HepG2 (cell line): ENCODE measurements around the gene PAK1. TPM values are rescaled to one million over a fixed set of nuclear protein-coding genes. Genes with fewer than 3 reads are reported as not detected.

Experiments
- ATAC-seq: fragments of 200-7000 bp; cut with Tn5 transposase; 3 replicates; pipeline ENCODE4 v1.9.1; 2020; ENCODE audit warnings: mild to moderate bottlenecking, moderate library complexity
- BruUV-seq: library from RNA; stranded (reverse); fragments of 400-500 nt; replicated peaks from 2 replicates; lab custom pipeline; 2021; lab: Mats Ljungman, UMichigan
- CTCF ChIA-PET: fragments of 300-600 bp; formaldehyde crosslinking; extraction: SDS; loops from one replicate; lab custom pipeline; 2021; ENCODE audit warnings: low total read pairs, inconsistent platforms, low intra/inter-chr PET ratio; lab: Yijun Ruan, JAX
- POLR2A ChIA-PET: fragments of 350-600 bp; sonication (Branson Sonifier 250); formaldehyde crosslinking; loops from one replicate; lab custom pipeline; 2020; ENCODE audit warnings: antibody characterized with exemption, inconsistent platforms; lab: Yijun Ruan, JAX
- DNase-seq: peaks from one replicate; pipeline ENCODE4 v3.0.0-alpha.2; 2015; ENCODE audit warnings: low spot score
- FAIRE-seq: peaks from 3 replicates; lab custom pipeline; 2011; peaks lifted over from hg19 to GRCh38; lab: Jason Lieb, UNC
- H2AFZ ChIP-seq: one replicate; pipeline ENCODE4 v1.6.1; 2011; ENCODE audit warnings: low read length, inconsistent platforms
- H3K27ac ChIP-seq: fragments of 300-600 bp; 3 replicates; pipeline ENCODE4 v1.8.0; 2011; ENCODE audit warnings: mixed run types, mild to moderate bottlenecking, mixed read lengths, low read length, inconsistent platforms; ENCODE audit not compliant: insufficient read depth; ENCODE audit errors: extremely low read length
- H3K27me3 ChIP-seq, 2 experiments: fragments of 200-600 bp in 1 of 2; 2 replicates in 1 of 2; 3 replicates in 1 of 2; pipeline versions ENCODE4 v1.6.0 to v1.8.0; 2011; ENCODE audit warnings: low read length in 2 of 2, mild to moderate bottlenecking in 2 of 2, moderate library complexity in 2 of 2, inconsistent platforms in 1 of 2; ENCODE audit not compliant: insufficient read depth in 2 of 2, control insufficient read depth in 1 of 2
- H3K36me3 ChIP-seq, 2 experiments: fragments of 200-600 bp in 1 of 2; replicated peaks in 1 of 2; 2 replicates in 1 of 2; 3 replicates in 1 of 2; pipeline versions ENCODE4 v1.5.1 to v1.8.0; 2011; ENCODE audit warnings: low read length in 2 of 2, inconsistent platforms in 1 of 2; ENCODE audit not compliant: insufficient read depth in 2 of 2, control insufficient read depth in 1 of 2
- H3K4me1 ChIP-seq: 2 replicates; pipeline ENCODE4 v1.5.1; 2012; ENCODE audit warnings: low read length, inconsistent platforms; ENCODE audit not compliant: insufficient read depth
- H3K4me2 ChIP-seq: 2 replicates; pipeline ENCODE4 v1.6.0; 2011; ENCODE audit warnings: low read depth, low read length, inconsistent platforms
- H3K4me3 ChIP-seq, 3 experiments: fragments of 200-600 bp in 1 of 3; sonication (generic), shearing (Covaris generic) in 1 of 3; replicated peaks in 1 of 3; 2 replicates each; pipeline ENCODE4 v1.5.1; 2011 to 2016; ENCODE audit warnings: low read length in 3 of 3, inconsistent platforms in 2 of 3, low read depth in 2 of 3, mild to moderate bottlenecking in 2 of 3, control low read depth in 1 of 3, mixed read lengths in 1 of 3; ENCODE audit not compliant: insufficient read depth in 1 of 3
- H3K79me2 ChIP-seq: one replicate; pipeline ENCODE4 v1.6.1; 2011; ENCODE audit warnings: low read length, inconsistent platforms; ENCODE audit not compliant: insufficient read depth
- H3K9ac ChIP-seq: 2 replicates; pipeline ENCODE4 v1.6.0; 2011; ENCODE audit warnings: mild to moderate bottlenecking, low read depth, low read length, inconsistent platforms; ENCODE audit not compliant: insufficient read depth
- H3K9me3 ChIP-seq: 2 replicates; pipeline ENCODE4 v1.5.1; 2012; ENCODE audit warnings: mild to moderate bottlenecking, low read length
- H4K20me1 ChIP-seq: 2 replicates; pipeline ENCODE4 v1.6.0; 2011; ENCODE audit warnings: inconsistent platforms, mild to moderate bottlenecking, low read length, moderate library complexity; ENCODE audit not compliant: insufficient read depth
- ARID4A ChIP-seq: sonication (generic); formaldehyde crosslinking; IDR thresholded peaks from 2 replicates; pipeline ENCODE4 v1.5.0; 2020; ENCODE audit warnings: mild to moderate bottlenecking, missing genetic modification reagents, borderline replicate concordance
- ASH2L ChIP-seq: fragments of 300-600, 200-600 bp; sonication (generic); IDR thresholded peaks from 2 replicates; pipeline ENCODE4 v1.7.0; 2017; ENCODE audit warnings: low read depth, mild to moderate bottlenecking, moderate library complexity, mixed read lengths, low read length; ENCODE audit not compliant: insufficient read length
- ESRRA ChIP-seq: sonication (generic); formaldehyde crosslinking; IDR thresholded peaks from 2 replicates; pipeline ENCODE4 v1.5.1; 2020; ENCODE audit warnings: mild to moderate bottlenecking, low read depth, missing genetic modification reagents
- FOXO1 ChIP-seq: sonication (generic); formaldehyde crosslinking; IDR thresholded peaks from 2 replicates; pipeline ENCODE4 v1.4.0; 2020; ENCODE audit warnings: missing genetic modification reagents
- NFIC ChIP-seq: IDR thresholded peaks from 2 replicates; pipeline ENCODE4 v1.6.1; 2012; ENCODE audit warnings: mild to moderate bottlenecking, low read length, inconsistent platforms
- NFYC ChIP-seq: IDR thresholded peaks from 2 replicates; pipeline ENCODE4 v1.6.1; 2016; ENCODE audit warnings: missing genetic modification reagents, missing compliant biosample characterization
- PREB ChIP-seq: sonication (generic); formaldehyde crosslinking; IDR thresholded peaks from 2 replicates; pipeline ENCODE4 v1.4.0; 2020; ENCODE audit warnings: missing genetic modification reagents
- SIX4 ChIP-seq: sonication (generic); formaldehyde crosslinking; IDR thresholded peaks from 2 replicates; pipeline ENCODE4 v1.4.0; 2020; ENCODE audit warnings: missing genetic modification reagents
- XBP1 ChIP-seq: sonication (generic); formaldehyde crosslinking; IDR thresholded peaks from 2 replicates; pipeline ENCODE4 v1.5.0; 2020; ENCODE audit warnings: missing genetic modification reagents
- ZBTB25 ChIP-seq: IDR thresholded peaks from 2 replicates; pipeline ENCODE4 v1.6.1; 2018; ENCODE audit warnings: missing genetic modification reagents
- ZMAT3 ChIP-seq: sonication (generic); formaldehyde crosslinking; conservative IDR thresholded peaks from 2 replicates; pipeline ENCODE4 v1.7.0; 2021; ENCODE audit warnings: missing genetic modification reagents
- ZNF281 ChIP-seq: sonication (generic); formaldehyde crosslinking; IDR thresholded peaks from 2 replicates; pipeline ENCODE4 v1.4.0; 2020; ENCODE audit warnings: missing genetic modification reagents, borderline replicate concordance
- ZNF44 ChIP-seq: sonication (generic); formaldehyde crosslinking; IDR thresholded peaks from 2 replicates; pipeline ENCODE4 v1.5.1; 2020; ENCODE audit warnings: mild to moderate bottlenecking, missing genetic modification reagents
- in situ Hi-C: cut with HindIII; loops from 2 replicates; pipeline ENCODE4 v1.10.0; 2017; ENCODE audit warnings: low pct_unique_long_range_greater_than_20kb; ENCODE audit not compliant: extremely low pct_ligation_motif_present
- intact Hi-C: fragments of 100-400 bp; cut with micrococcal nuclease; formaldehyde crosslinking; loops from one replicate; pipeline ENCODE4 v1.10.0; 2022; ENCODE audit not compliant: unreplicated experiment
- polyA plus RNA-seq, 8 experiments: library from polyadenylated mRNA; depleted of rRNA in 3 of 8; stranded (reverse) in 7 of 8; unstranded in 1 of 8; fragments of >200 nt; fragmentation: Illumina TruSeq in 4 of 8; extraction: Trizol in 4 of 8; gene quantifications; 2 replicates each; pipeline versions ENCODE4 v1.2.1 to v1.2.3, GENCODE V29; 2011 to 2016; ENCODE audit warnings: low read depth in 4 of 8, missing spikeins in 1 of 8, mixed read lengths in 1 of 8; ENCODE audit not compliant: insufficient read depth in 1 of 8
- total RNA-seq, 5 experiments: library from RNA; depleted of rRNA; stranded (reverse); fragments of >200 nt; fragmentation: Illumina TruSeq; extraction: Trizol; gene quantifications; 2 replicates each; pipeline ENCODE4 v1.2.3, GENCODE V29; 2016; ENCODE audit warnings: low read depth in 1 of 5

Gene PAK1
- total and polyA plus RNA-seq, 2 of the 13 experiments (the other 11 are each of a cell fraction or from before 2014, with no cell fraction given), result 1.5 to 4.3 TPM

GRCh38 chr11:77392842-77393241 is 81.1 kb downstream of the PAK1 start (continued):
- no peak for TF ChIP-seq ZNF281 (CRISPR knock-in tag)
- no peak for TF ChIP-seq PREB (CRISPR knock-in tag)
- no peak for TF ChIP-seq FOXO1 (CRISPR knock-in tag)

GRCh38 chr11:77387701-77388100 is 86.2 kb downstream of the PAK1 start:
- ChIA-PET CTCF (no interaction called here), POLR2A (no interaction called here)
- DNase-seq (no peak), FAIRE-seq (no peak), ATAC-seq (no peak)
- H3K27ac ChIP-seq, result no peak overlapping the region
- H4K20me1 ChIP-seq, result no peaks in the 10 kb centered on the region
- H3K4me1 ChIP-seq, result no peaks in the 10 kb centered on the region
- no TSS peak for BruUV-seq
- H3K27me3 ChIP-seq, result no peaks in the 10 kb centered on the region
- no peak overlapping the region for H3K4me2 ChIP-seq
- H3K4me3 ChIP-seq, result no peak overlapping the region
- in situ Hi-C loops, result no loop called here
- intact Hi-C loops, result no loop called here
- H3K36me3 ChIP-seq, result no peaks in the 10 kb centered on the region
- H3K9ac ChIP-seq, result no peak overlapping the region
- H3K9me3 ChIP-seq, result no peaks in the 10 kb centered on the region
- H3K79me2 ChIP-seq, result no peaks in the 10 kb centered on the region
- TF ChIP-seq ZNF44 (CRISPR knock-in tag) (no peak), XBP1 (CRISPR knock-in tag) (no peak), ESRRA (CRISPR knock-in tag) (no peak), ASH2L (no peak), ARID4A (CRISPR knock-in tag) (no peak), NFIC (no peak), NFYC (CRISPR knock-in tag) (no peak), ZMAT3 (CRISPR knock-in tag) (no peak), SIX4 (CRISPR knock-in tag) (no peak), ZBTB25 (CRISPR knock-in tag) (no peak)
- H2AFZ ChIP-seq, result no peak overlapping the region
